Calu3 (cell line): ENCODE results near the gene EP300. TPM values are rescaled to one million over a fixed set of nuclear protein-coding genes. Genes with fewer than 3 reads are reported as not detected.
"Not testable (repeated sequence)": the region's sequence is repeated elsewhere in the genome, so short reads cannot be mapped to it uniquely, and the experiment has no call there.

Source experiments
- BruUV-seq: library from RNA; stranded (reverse); fragments of 400-500 nt; replicated peaks from 2 replicates; lab custom pipeline; 2021; lab: Mats Ljungman, UMichigan
- CTCF ChIA-PET: fragments of 300-600 bp; sonication (Branson Sonifier 250); formaldehyde crosslinking; loops from one replicate; lab custom pipeline; 2022; ENCODE audit warnings: antibody characterized with exemption; lab: Charles Lee
- DNase-seq: peaks from one replicate; pipeline ENCODE4 v3.0.0; 2022
- H3K27ac Mint-ChIP-seq: one replicate; pipeline ENCODE4 v1.8.0; 2022; ENCODE audit warnings: mixed read lengths; ENCODE audit not compliant: unreplicated experiment
- H3K27me3 Mint-ChIP-seq: one replicate; pipeline ENCODE4 v1.8.0; 2022; ENCODE audit warnings: mixed read lengths; ENCODE audit not compliant: unreplicated experiment
- H3K36me3 Mint-ChIP-seq: one replicate; pipeline ENCODE4 v1.8.0; 2022; ENCODE audit warnings: mild to moderate bottlenecking, moderate library complexity, mixed read lengths; ENCODE audit not compliant: insufficient read depth, unreplicated experiment
- H3K4me1 Mint-ChIP-seq: one replicate; pipeline ENCODE4 v1.8.0; 2022; ENCODE audit warnings: mild to moderate bottlenecking, low read depth, mixed read lengths; ENCODE audit not compliant: unreplicated experiment
- H3K4me3 Mint-ChIP-seq: one replicate; pipeline ENCODE4 v1.8.0; 2022; ENCODE audit warnings: mild to moderate bottlenecking, low read depth, moderate library complexity, mixed read lengths; ENCODE audit not compliant: unreplicated experiment
- H3K9me3 Mint-ChIP-seq: one replicate; pipeline ENCODE4 v1.8.0; 2022; ENCODE audit warnings: low read depth, mixed read lengths; ENCODE audit not compliant: unreplicated experiment
- CTCF ChIP-seq: fragments of 200-600 bp; IDR thresholded peaks from one replicate; pipeline ENCODE4 v1.8.0; 2022; ENCODE audit warnings: antibody characterized with exemption; ENCODE audit not compliant: unreplicated experiment
- intact Hi-C: fragments of 100-400 bp; cut with micrococcal nuclease; formaldehyde crosslinking; loops from one replicate; pipeline ENCODE4 v1.10.0; 2022; ENCODE audit not compliant: unreplicated experiment
- total RNA-seq: library from RNA; stranded (reverse); gene quantifications from 2 replicates; pipeline ENCODE4 v1.2.3, GENCODE V29; 2022

EP300 gene
- total RNA-seq, 1 experiment from 2014 or later, result 71.5 TPM

- CTCF ChIA-PET, result interaction anchor here (1.3 kb wide), 1 partner anchor 145 kb away, joined by 3 read pairs; the partner anchor contains the start of gene RBX1
- intact Hi-C loops, result no loop called here
- Mint-ChIP-seq H3K4me1 (peaks cover 9% of the 10 kb centered on the region), H3K27me3 (no peaks in the 10 kb centered on the region), H3K27ac (no peak overlapping the region), H3K36me3 (peaks cover 41% of the 10 kb centered on the region), H3K4me3 (peak overlapping the region; percentile 34), H3K9me3 (no peaks in the 10 kb centered on the region)
- TF ChIP-seq CTCF, result no peak
- DNase-seq, result no peak
- BruUV-seq, result no TSS peak
Observed at GRCh38 chr22:41096841-41097240, 4.4 kb downstream of the EP300 start.

GRCh38 chr22:41099036-41099435 lies 6.6 kb downstream of the EP300 start:
- CTCF ChIA-PET, result interaction anchor here (1.2 kb wide), 1 partner anchor 47 kb away, joined by 3 read pairs; no protein-coding TSS in a partner anchor
- DNase-seq, result no peak
- peaks cover 26% of the 10 kb centered on the region for H3K4me1 Mint-ChIP-seq
- no TSS peak for BruUV-seq
- no peak overlapping the region for H3K27ac Mint-ChIP-seq
- TF ChIP-seq CTCF, result no peak
- H3K4me3 Mint-ChIP-seq, result no peak overlapping the region
- peaks cover 21% of the 10 kb centered on the region for H3K36me3 Mint-ChIP-seq
- intact Hi-C loops, result no loop called here
- peaks cover 2% of the 10 kb centered on the region for H3K9me3 Mint-ChIP-seq
- no peaks in the 10 kb centered on the region for H3K27me3 Mint-ChIP-seq

GRCh38 chr22:41106122-41106968 lies 14.0 kb downstream of the EP300 start:
- no TSS peak for BruUV-seq
- intact Hi-C loops, result loop anchor here (5.0 kb wide), 1 partner anchor 229 kb away; no protein-coding TSS in a partner anchor
- no peak for TF ChIP-seq CTCF
- Mint-ChIP-seq H3K27me3 (no peaks in the 10 kb centered on the region), H3K9me3 (peaks cover 2% of the 10 kb centered on the region), H3K36me3 (peaks cover 3% of the 10 kb centered on the region), H3K4me3 (no peak overlapping the region), H3K27ac (no peak overlapping the region), H3K4me1 (peaks cover 17% of the 10 kb centered on the region)
- CTCF ChIA-PET, result no interaction called here
- no peak for DNase-seq

GRCh38 chr22:41106969-41107325 lies 14.6 kb downstream of the EP300 start:
- H3K36me3 Mint-ChIP-seq, H3K9me3 Mint-ChIP-seq, CTCF ChIA-PET, BruUV-seq, H3K4me3 Mint-ChIP-seq, H3K27ac Mint-ChIP-seq, DNase-seq, H3K27me3 Mint-ChIP-seq: not testable (repeated sequence)
- peaks cover 17% of the 10 kb centered on the region for H3K4me1 Mint-ChIP-seq
- intact Hi-C loops, result loop anchor here (5.0 kb wide), 1 partner anchor 230 kb away; no protein-coding TSS in a partner anchor

GRCh38 chr22:41110968-41111367 lies 18.6 kb downstream of the EP300 start:
- DNase-seq, result no peak
- H3K36me3 Mint-ChIP-seq, result peaks cover 4% of the 10 kb centered on the region
- no peak overlapping the region for H3K27ac Mint-ChIP-seq
- no peaks in the 10 kb centered on the region for H3K9me3 Mint-ChIP-seq
- no peaks in the 10 kb centered on the region for H3K27me3 Mint-ChIP-seq
- BruUV-seq, result no TSS peak
- intact Hi-C loops, result no loop called here
- CTCF ChIA-PET, result no interaction called here
- no peak overlapping the region for H3K4me3 Mint-ChIP-seq
- peaks cover 12% of the 10 kb centered on the region for H3K4me1 Mint-ChIP-seq
- TF ChIP-seq CTCF, result no peak
